Stimulated activated CD4-positive, alpha-beta T cell treated with anti-CD3 and anti-CD28 coated beads, Interleukin-4, amount 100 ng/mL, for 48 hours (primary cell): ENCODE measurements around the gene DEFB131B.
"Not testable (repeated sequence)": the region's sequence is repeated elsewhere in the genome, so short reads cannot be mapped to it uniquely, and the experiment has no call there.

Experiments
- DNase-seq, 2 donors: peaks; one replicate each; pipeline ENCODE4 v3.0.0-alpha.2; 2020; ENCODE audit warnings: low read depth in 2 of 2

DEFB131B gene

DNA sequence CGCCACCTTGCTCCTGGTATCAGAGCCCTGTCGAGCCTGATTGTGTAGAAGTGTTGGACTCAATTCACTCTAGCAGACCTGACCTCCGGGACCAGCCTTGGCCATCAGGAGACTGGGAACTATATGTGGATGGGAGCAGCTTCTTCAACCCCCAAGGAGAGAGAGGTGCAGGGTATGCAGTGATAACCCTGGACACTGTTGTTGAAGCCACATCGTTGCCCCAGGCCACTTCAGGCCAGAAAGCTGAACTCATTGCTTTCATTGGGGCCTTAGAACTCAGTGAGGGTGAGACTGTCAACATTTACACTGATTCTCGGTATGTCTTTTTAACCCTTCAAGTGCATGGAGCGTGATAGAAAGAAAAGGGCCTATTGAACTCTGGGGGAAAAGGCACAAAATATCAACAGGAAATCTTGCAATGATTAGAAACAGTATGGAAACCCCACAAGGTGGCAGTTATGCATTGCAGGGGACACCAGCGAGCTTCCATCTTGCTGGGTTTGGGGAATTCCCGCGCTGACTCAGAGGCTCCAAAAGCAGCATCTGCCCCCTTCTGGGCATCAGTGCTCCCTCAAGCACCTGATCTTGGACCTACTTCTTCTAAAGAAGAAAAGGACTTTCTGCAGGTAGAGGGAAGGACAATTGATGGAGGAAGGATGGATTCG is 33.2 kb downstream of the DEFB131B start:
- peak; percentile 67 to 80 for DNase-seq

DNA sequence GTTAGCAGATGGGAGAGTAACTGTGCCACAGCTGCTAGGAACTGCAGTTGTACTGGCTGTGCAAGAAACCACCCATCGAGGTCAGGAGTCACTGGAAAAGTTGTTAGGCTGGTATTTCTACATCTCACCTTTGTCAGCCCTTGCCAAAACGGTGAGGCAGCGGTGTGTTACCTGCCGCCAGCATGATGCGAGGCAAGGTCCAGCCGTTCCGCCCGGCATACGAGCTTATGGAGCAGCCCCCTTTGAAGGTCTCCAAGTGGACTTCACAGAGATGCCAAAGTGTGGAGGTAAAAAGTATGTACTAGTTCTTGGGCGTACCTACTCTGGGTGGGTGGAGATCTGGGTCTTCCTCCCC is 33.7 kb downstream of the DEFB131B start:
- not testable (repeated sequence) for DNase-seq

DNA sequence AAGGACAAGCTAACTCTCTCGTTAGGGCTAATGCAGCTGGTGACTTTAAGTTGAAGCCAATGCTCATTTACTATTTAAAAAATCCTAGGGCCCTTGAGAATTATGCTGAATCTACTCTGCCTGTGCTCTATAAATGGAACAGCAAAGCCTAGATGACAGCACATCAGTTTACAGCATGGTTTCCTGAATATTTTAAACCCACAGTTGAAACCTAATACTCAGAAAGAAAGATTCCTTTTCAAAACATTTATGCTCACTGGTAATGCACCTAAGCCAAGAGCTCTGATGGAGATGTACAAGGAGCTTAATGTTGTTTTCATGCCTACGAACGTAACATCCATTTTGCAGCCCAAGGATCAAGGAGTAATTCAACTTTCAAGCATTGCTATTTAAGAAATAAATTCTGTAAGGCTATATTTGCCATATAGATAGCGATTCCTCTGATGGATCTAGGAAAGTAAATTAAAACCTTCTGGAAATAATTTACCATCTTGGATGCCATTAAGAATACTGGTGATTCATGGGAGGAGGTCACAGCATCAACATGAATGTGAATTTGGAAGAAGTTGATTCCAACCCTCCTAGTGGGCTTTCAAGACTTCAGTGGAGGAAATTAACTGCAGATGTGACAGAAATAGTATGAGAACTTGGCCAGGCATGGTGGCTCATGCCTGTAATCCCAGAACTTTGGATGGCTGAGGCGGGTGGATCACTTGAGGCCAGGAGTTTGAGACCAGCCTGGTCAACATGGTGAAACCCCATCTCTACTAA is 35.7 kb downstream of the DEFB131B start:
- DNase-seq, result no peak

DNA sequence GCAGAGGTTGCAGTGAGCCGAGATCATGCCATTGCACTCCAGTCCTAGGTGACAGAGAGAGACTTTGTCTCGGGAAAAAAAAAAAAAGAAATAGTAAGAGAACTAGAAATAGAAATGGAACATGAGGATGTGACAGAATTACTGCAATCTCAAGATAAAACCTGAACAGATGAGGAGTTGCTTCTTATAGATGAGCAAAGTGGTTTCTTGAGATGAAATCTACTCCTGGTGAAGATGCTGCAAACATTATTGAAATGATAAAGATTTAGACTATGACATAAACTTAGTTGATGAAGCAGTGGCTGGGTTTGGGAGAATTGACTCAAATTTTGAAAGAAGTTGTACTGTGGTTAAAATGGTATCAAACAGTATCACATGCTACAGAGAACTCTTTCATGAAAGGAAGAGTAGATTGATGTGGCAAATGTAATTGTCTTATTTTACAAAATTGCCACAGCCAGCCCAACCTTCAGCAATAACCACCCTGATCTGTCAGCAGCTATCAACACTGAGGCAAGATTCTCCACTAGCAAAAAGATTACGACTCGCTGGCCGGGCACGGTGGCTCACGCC is 36.5 kb downstream of the DEFB131B start:
- DNase-seq, result no peak

DNA sequence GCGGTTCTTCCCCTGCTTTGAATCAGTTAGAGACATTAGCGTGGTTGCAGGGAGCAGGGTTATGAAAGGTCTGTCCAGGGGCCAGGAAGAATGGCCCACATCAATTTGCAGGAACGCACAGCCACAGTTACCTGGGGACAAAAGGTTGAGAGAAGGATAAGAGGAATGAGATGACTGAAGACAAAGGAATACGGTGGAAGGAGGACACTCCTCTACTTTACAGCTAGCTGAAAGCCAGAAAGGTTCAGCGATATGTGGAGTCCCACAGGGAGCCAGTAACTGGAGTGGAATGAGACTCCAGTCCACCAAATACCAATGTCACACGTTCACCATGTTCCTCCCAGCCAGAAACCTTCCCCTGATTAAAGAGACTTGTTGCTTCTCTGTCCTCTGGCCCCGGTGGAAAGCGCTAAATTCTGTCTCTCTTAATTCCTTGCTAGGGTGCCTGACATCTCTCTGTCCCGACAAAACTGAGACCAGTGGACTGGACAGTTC is 39.4 kb downstream of the DEFB131B start:
- no peak for DNase-seq

DNA sequence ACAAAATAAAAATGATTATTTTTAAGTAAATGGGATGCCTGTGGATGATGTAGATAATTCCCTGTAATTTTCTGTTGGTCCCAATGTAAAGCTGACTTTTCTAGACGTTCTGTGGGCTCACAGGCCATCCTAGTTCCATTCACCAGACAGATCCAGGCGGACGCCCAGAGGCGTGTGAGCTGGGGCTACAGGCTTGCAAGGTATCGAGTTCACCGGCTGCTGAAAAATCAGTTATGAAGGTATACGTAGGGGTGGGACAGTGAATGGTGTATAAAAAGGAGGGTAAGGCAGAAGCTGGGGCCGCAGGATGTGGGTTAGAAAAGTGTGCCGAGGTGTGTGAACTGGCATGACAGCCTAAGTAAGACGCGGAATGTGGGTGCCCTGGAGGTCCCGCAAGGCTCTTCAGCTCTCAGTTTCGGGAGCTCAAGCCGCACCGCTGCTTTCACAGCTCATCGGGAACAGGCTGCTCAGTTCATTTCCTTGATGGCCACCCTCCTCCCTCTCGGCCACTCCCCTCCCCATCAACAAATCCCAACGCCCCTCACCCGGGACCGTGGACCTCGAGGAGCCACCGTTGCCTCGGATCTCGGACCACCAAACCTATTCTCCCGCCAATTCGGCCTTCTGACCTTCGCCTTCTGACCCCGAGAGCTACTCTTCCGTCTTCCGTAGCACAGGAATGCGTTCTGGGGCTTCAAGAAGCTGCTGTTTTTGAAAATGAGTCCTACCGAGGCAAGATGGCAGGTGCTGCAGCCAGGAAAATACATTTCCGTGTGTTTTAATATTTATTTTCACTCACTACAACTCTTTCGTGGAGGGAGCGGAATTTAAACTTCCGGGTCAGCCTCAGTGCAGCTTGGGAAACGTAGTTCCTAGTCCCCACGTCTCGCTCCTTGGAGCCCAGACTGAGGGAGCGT is 49.8 kb downstream of the DEFB131B start, which contains the start of gene XNDC1N:
Gene XNDC1N (minus strand): TSS at position 775 of the 917 bp plus-strand sequence. CDS start 5,241 bp downstream, outside the sequence.
- DNase-seq, result peak; percentile 46 to 70

DNA sequence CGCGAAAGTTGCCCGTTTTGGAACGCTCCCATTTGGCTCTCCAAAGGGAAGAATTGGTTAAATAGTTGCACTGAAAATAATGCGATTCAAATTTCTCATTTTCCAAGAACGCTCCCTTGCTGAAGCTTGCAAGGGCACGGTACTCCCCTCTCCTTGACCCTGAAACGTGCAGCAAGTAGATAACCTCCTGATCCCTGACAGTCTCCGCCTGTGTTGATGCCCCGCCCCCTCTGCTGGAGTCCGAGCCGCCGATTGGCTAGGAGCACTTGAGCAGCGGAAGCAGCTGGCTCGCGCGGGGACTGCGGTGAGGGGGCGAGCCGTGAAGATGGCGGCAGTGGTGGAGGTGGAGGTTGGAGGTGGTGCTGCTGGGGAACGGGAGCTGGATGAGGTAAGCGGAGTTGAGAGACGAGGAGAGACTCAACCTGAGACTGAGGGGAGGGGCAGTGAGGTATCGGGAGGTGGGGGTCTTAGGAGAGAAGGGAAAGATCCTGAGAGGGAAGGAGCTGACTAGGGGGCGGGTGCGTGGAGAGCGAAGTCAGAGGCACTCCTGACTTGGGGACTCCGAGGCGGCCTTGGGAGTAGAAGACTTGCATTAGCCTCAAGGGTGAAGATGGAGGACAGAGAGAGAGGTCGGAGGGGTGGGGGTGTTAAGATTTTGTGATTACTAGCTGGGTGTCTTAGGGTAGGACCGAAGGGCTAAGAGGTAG is 50.6 kb downstream of the DEFB131B start, which contains the start of gene RNF121:
Gene RNF121 (plus strand): TSS at position 310 of the 707 bp plus-strand sequence. CDS start 16 bp downstream, at position 326.
- DNase-seq, result peak; percentile 98 to 99

DNA sequence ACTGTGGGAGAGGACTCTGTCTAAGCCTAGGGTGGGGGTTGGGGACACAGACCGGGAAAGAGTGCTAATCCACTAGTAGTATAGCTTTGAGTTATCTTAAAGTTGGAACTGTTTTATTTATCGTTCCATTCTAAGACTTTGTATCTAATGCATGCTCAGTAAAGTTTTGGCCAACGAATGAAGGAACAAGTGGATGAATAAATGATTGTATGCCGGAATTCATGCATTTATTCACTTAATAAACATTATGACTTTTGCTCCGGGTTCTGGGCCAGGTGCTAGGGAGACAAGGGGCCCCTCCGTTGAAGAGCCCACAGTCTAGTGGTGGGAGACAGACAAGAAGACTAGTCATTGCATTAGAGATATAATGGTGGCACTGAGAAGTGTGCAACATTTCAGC is 51.2 kb downstream of the DEFB131B start:
- no peak for DNase-seq

DNA sequence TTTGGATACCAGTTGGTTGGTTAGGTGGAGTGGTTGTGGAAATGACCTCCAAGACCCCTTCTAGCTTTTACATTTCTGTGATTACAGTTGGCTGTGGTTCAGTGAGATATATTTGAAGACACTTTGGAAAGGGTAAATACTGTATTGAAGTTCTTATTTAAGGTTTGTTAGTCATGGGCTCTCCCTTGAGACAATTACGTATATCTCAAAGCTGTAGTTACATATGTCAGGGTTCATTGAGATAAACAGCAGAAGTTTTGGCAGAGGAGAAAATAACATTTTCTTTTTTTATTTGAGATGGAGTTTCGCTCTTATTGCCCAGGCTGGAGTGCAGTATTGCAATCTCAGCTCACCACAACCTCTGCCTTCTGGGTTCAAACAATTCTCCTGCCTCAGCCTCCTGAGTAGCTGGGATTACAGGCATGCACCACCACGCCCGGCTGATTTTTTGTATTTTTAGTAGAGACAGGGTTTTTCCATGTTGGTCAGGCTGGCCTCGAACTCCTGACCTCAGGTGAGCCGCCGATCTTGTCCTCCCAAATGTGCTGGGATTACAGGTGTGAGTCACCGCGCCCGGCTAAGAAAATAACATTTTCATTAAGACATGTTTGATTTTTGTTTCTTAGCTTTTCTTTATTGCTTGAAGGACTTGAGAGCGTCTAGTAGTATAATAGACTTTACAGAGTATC is 52.4 kb downstream of the DEFB131B start:
- DNase-seq, result peak in 1 of 2 donors; percentile 14

DNA sequence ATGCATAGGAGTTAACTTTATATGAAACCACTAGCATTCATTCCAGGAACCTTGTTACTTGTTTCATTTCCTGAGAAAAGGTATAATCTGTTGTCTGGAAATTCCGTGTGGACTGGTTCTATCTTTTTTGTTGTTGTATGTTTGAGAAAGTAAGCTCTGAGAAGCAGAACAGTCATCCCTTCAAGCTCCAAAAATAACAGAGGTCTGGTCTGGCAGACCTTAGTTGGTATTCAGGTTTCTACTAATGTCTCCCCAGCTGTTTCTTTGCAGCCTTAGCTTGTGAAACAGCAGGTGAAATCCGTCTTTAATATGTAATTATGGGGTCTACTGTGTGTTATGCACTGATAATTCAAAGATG is 53.0 kb downstream of the DEFB131B start:
- DNase-seq, result no peak

DNA sequence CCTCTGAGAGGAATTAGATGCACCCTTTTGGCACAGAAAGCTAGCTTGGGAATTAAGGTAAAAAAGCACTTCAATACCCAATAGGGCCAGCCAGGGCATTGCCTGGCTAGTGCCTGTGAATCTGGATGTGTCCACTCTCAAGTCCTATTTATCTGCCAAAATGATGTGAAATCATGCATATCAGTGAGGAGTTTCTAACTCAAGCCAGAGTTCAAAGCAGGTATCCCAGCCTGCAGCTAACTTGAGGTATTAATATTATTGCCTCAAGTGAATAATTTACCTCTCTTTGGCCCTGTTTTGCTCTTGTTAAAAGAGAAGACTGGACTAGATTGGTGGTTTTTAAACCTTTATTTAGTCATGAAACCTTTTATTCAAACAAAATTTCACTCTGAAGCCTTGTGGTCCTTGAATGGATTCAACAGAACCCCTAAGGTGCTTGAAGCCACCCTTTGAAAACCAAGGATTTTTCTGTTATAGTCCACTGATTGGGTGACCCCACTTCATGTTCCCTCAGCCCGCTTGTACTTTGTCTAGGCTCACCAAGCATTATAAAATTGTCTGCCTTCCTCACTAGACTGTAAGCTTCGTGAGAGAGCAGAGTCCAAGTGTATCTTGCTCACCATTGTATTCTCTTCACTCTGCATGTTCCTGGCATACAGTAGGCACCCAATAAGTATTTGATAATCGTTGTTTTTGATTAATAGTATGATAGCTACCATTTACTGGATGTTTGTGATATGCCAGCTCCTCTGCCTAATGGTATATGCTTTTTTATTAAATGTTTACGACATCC is 55.1 kb downstream of the DEFB131B start:
- DNase-seq, result no peak
